ENCODE results near the gene NPPA.
A peak's percentile ranks its signal among the peaks of the same experiment; 100 is the strongest.

GRCh38 chr1:11880911-11881748 lies 33.5 kb upstream of the NPPA start:
- no peak for TF ChIP-seq CTCF (IDR thresholded peaks at IDR 0.05)
- TF ChIP-seq POLR2AphosphoS5 (IDR thresholded peaks at IDR 0.05): peak; percentile 31 to 32
- TF ChIP-seq POLR2A (IDR thresholded peaks at IDR 0.05; ENCODE audit: low read depth): no peak
- TF ChIP-seq EP300 (IDR thresholded peaks at IDR 0.05): peak; percentile 12
